HG02970 (cell line): ENCODE results near the gene ZNF844.
A peak's percentile ranks its signal among the peaks of the same experiment; 100 is the strongest.
"Not testable (repeated sequence)": the region's sequence is repeated elsewhere in the genome, so short reads cannot be mapped to it uniquely, and the experiment has no call there.

ENCODE experiments used
- ATAC-seq: cut with Tn5 transposase; IDR thresholded peaks from one replicate; pipeline ENCODE4 v1.9.1; 2021; ENCODE audit warnings: mild to moderate bottlenecking, moderate library complexity, moderate number of reproducible peaks; ENCODE audit not compliant: unreplicated experiment, low FRiP score

The ZNF844 gene

GRCh38 chr19:12064590-12065538 is at the start of gene ZNF844:
TSS of gene ZNF844 (plus strand) at chr19:12064731. CDS start at chr19:12064874, 143 bp downstream.
- ATAC-seq: peak; percentile 74

GRCh38 chr19:12015015-12015752 is 49.3 kb upstream of the ZNF844 start:
- ATAC-seq: no peak

- no peak for ATAC-seq
These were observed 48.8 kb upstream of the ZNF844 start for GRCh38 chr19:12015753-12016116.

- no peak for ATAC-seq
These were observed 30.3 kb upstream of the ZNF844 start for GRCh38 chr19:12034198-12034597.

GRCh38 chr19:12034620-12035019 is 29.9 kb upstream of the ZNF844 start:
- ATAC-seq: no peak

GRCh38 chr19:12035220-12036172 is 29.0 kb upstream of the ZNF844 start, which contains the start of gene ZNF433:
TSS of gene ZNF433 (minus strand) at chr19:12035679. CDS start at chr19:12035539, 140 bp downstream.
- ATAC-seq: peak; percentile 92

- no peak for ATAC-seq
These were observed 21.6 kb upstream of the ZNF844 start for GRCh38 chr19:12042893-12043292.

GRCh38 chr19:12043752-12044422 is 20.6 kb upstream of the ZNF844 start:
- no peak for ATAC-seq

- ATAC-seq: no peak
These were observed 16.7 kb upstream of the ZNF844 start for GRCh38 chr19:12047868-12048267.

GRCh38 chr19:12052091-12052496 is 12.4 kb upstream of the ZNF844 start:
- peak; percentile 26 for ATAC-seq

GRCh38 chr19:12052497-12053169 is 11.9 kb upstream of the ZNF844 start, which contains the start of gene ZNF878:
TSS of gene ZNF878 (minus strand) at chr19:12052961. CDS start at chr19:12052801, 160 bp downstream.
- peak; percentile 78 for ATAC-seq

- ATAC-seq: no peak
These were observed 8.7 kb upstream of the ZNF844 start for GRCh38 chr19:12055784-12056183.

- no peak for ATAC-seq
These were observed 11.1 kb downstream of the ZNF844 start for GRCh38 chr19:12075538-12076139.

- ATAC-seq: not testable (repeated sequence)
These were observed 11.8 kb downstream of the ZNF844 start for GRCh38 chr19:12076331-12076730.

GRCh38 chr19:12077375-12077774 is 12.8 kb downstream of the ZNF844 start:
- ATAC-seq: no peak

GRCh38 chr19:12083336-12083735 is 18.8 kb downstream of the ZNF844 start:
- not testable (repeated sequence) for ATAC-seq

- no peak for ATAC-seq
These were observed 20.7 kb downstream of the ZNF844 start for GRCh38 chr19:12085074-12085818.

GRCh38 chr19:12090807-12091206 is 26.3 kb downstream of the ZNF844 start:
- no peak for ATAC-seq
